ENCODE data around the gene PIGS. TPM values are rescaled to one million over a fixed set of nuclear protein-coding genes. Genes with fewer than 3 reads are reported as not detected.

PIGS gene
- total and polyA plus RNA-seq, 2 of the 13 experiments (the other 11 are each of a cell fraction or from before 2014, with no cell fraction given) = 31.7 to 42.6 TPM

GRCh38 chr17:28599311-28600184 lies 28.2 kb upstream of the PIGS start (continued):
- TF ChIP-seq, protein P1, sequence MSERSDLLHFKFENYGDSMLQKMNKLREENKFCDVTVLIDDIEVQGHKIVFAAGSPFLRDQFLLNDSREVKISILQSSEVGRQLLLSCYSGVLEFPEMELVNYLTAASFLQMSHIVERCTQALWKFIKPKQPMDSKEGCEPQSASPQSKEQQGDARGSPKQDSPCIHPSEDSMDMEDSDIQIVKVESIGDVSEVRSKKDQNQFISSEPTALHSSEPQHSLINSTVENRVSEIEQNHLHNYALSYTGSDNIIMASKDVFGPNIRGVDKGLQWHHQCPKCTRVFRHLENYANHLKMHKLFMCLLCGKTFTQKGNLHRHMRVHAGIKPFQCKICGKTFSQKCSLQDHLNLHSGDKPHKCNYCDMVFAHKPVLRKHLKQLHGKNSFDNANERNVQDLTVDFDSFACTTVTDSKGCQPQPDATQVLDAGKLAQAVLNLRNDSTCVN (CRISPR knock-in tag; IDR thresholded peaks at IDR 0.05; ENCODE audit: borderline replicate concordance) = no peak
- TF ChIP-seq, protein P2, sequence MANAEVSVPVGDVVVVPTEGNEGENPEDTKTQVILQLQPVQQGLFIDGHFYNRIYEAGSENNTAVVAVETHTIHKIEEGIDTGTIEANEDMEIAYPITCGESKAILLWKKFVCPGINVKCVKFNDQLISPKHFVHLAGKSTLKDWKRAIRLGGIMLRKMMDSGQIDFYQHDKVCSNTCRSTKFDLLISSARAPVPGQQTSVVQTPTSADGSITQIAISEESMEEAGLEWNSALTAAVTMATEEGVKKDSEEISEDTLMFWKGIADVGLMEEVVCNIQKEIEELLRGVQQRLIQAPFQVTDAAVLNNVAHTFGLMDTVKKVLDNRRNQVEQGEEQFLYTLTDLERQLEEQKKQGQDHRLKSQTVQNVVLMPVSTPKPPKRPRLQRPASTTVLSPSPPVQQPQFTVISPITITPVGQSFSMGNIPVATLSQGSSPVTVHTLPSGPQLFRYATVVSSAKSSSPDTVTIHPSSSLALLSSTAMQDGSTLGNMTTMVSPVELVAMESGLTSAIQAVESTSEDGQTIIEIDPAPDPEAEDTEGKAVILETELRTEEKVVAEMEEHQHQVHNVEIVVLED (CRISPR knock-in tag; IDR thresholded peaks at IDR 0.05; ENCODE audit: borderline replicate concordance) = no peak
- TF ChIP-seq CBX1 (IDR thresholded peaks at IDR 0.05; ENCODE audit: low read depth) = no peak
- TF ChIP-seq ELF3 (CRISPR knock-in tag; IDR thresholded peaks at IDR 0.05) = no peak; the same call in 1 of the 2 replicates
- no peak; the same call in 1 of the 2 replicates for TF ChIP-seq ZNF746 (CRISPR knock-in tag; IDR thresholded peaks at IDR 0.05)
- no peak for TF ChIP-seq HMGXB3 (CRISPR knock-in tag; IDR thresholded peaks at IDR 0.05; ENCODE audit: borderline replicate concordance)
- no peak for TF ChIP-seq SRSF9 (IDR thresholded peaks at IDR 0.05; ENCODE audit: borderline replicate concordance, insufficient read depth, low read depth, low read length, poor library complexity, severe bottlenecking)
- no peak for TF ChIP-seq XBP1 (CRISPR knock-in tag; IDR thresholded peaks at IDR 0.05)
- TF ChIP-seq SNAPC2 (CRISPR knock-in tag; IDR thresholded peaks at IDR 0.05) = no peak
- 0 out of 2 replicates have a peak, but pooled peaks have one; percentile 7 for TF ChIP-seq ZNF547 (CRISPR knock-in tag; IDR thresholded peaks at IDR 0.05)
- TF ChIP-seq PAX8 (CRISPR knock-in tag; IDR thresholded peaks at IDR 0.05; ENCODE audit: borderline replicate concordance) = no peak
- TF ChIP-seq CBX2 (IDR thresholded peaks at IDR 0.05; ENCODE audit: low read depth, low read length) = no peak
- TF ChIP-seq CBX2 (CRISPR knock-in tag; IDR thresholded peaks at IDR 0.05; ENCODE audit: low read depth) = no peak
- no peak for TF ChIP-seq NR1H2 (CRISPR knock-in tag; IDR thresholded peaks at IDR 0.05; ENCODE audit: borderline replicate concordance, low read depth)
